Measurements from ENCODE around the gene MAGI2. TPM values are rescaled to one million over a fixed set of nuclear protein-coding genes. Genes with fewer than 3 reads are reported as not detected.
A peak's percentile ranks its signal among the peaks of the same experiment; 100 is the strongest.

Gene MAGI2
- total RNA-seq, 2 experiments from 2014 or later: 0.03 to 0.17 TPM

- intact Hi-C loops (cut with micrococcal nuclease; ENCODE audit: unreplicated experiment): no loop called here
- Histone ChIP-seq H3K9me2 (ENCODE audit: insufficient read depth, low read length) (no peaks in the 10 kb centered on the region), H3K4me1 (ENCODE audit: insufficient read depth, low read length, poor library complexity, severe bottlenecking) (peaks cover 60% of the 10 kb centered on the region), H3K27ac (ENCODE audit: low read depth, low read length, poor library complexity, severe bottlenecking) (peak overlapping the region; percentile 32), H3K4me2 (ENCODE audit: low read length) (peak overlapping the region; percentile 64), H2AFZ (ENCODE audit: low read length) (peak overlapping the region; percentile 59), H3K9me3 (ENCODE audit: low read length) (no peaks in the 10 kb centered on the region), H4K20me1 (ENCODE audit: insufficient read depth, low read length) (no peaks in the 10 kb centered on the region), H3K79me2 (ENCODE audit: insufficient read depth, low read depth, low read length) (no peaks in the 10 kb centered on the region), H3K36me3 (ENCODE audit: insufficient read depth, low read length) (no peaks in the 10 kb centered on the region), H3K4me3 (ENCODE audit: low read depth, low read length, poor library complexity, severe bottlenecking) (peak overlapping the region; percentile 38)
- BruUV-seq (replicated peaks): no TSS peak
- CTCF ChIA-PET (ENCODE audit: unreplicated experiment): no interaction called here
- peak; percentile 64 for DNase-seq (ENCODE audit: low spot score)
- POLR2A ChIA-PET: interaction anchor here (0.6 to 1.6 kb wide), 8 partner anchors 10 to 1971 kb away, joined by 3 to 6 read pairs (median 3); no protein-coding TSS in a partner anchor
- TF ChIP-seq EZH2phosphoT487 (IDR thresholded peaks at IDR 0.05; ENCODE audit: borderline replicate concordance, low read depth, low read length) (no peak), CTCF (conservative IDR thresholded peaks at IDR 0.05; ENCODE audit: low read length) (no peak)
Measured at GRCh38 chr7:78264105-78264504, 1189.4 kb downstream of the MAGI2 start.

- ChIA-PET CTCF (ENCODE audit: unreplicated experiment) (no interaction called here), POLR2A (interaction anchor here (0.7 to 1.0 kb wide), 2 partner anchors 10 to 834 kb away, joined by 3 read pairs; no protein-coding TSS in a partner anchor)
- H3K36me3 ChIP-seq (ENCODE audit: insufficient read depth, low read length): no peaks in the 10 kb centered on the region
- H4K20me1 ChIP-seq (ENCODE audit: insufficient read depth, low read length): no peaks in the 10 kb centered on the region
- no peak overlapping the region for H3K4me3 ChIP-seq (ENCODE audit: low read depth, low read length, poor library complexity, severe bottlenecking)
- TF ChIP-seq EZH2phosphoT487 (IDR thresholded peaks at IDR 0.05; ENCODE audit: borderline replicate concordance, low read depth, low read length) (no peak), CTCF (conservative IDR thresholded peaks at IDR 0.05; ENCODE audit: low read length) (no peak)
- DNase-seq (ENCODE audit: low spot score): no peak
- intact Hi-C loops (cut with micrococcal nuclease; ENCODE audit: unreplicated experiment): no loop called here
- H2AFZ ChIP-seq (ENCODE audit: low read length): no peak overlapping the region
- BruUV-seq (replicated peaks): no TSS peak
- H3K9me3 ChIP-seq (ENCODE audit: low read length): no peaks in the 10 kb centered on the region
- H3K27ac ChIP-seq (ENCODE audit: low read depth, low read length, poor library complexity, severe bottlenecking): no peak overlapping the region
- no peaks in the 10 kb centered on the region for H3K9me2 ChIP-seq (ENCODE audit: insufficient read depth, low read length)
- no peak overlapping the region for H3K4me2 ChIP-seq (ENCODE audit: low read length)
- peaks cover 77% of the 10 kb centered on the region for H3K4me1 ChIP-seq (ENCODE audit: insufficient read depth, low read length, poor library complexity, severe bottlenecking)
- no peaks in the 10 kb centered on the region for H3K79me2 ChIP-seq (ENCODE audit: insufficient read depth, low read depth, low read length)
Measured at GRCh38 chr7:78261739-78262138, 1191.7 kb downstream of the MAGI2 start.

- BruUV-seq (replicated peaks): no TSS peak
- no peak for DNase-seq (ENCODE audit: low spot score)
- no peaks in the 10 kb centered on the region for H3K9me3 ChIP-seq (ENCODE audit: low read length)
- POLR2A ChIA-PET: interaction anchor here (0.7 kb wide), 1 partner anchor 833 kb away, joined by 3 read pairs; no protein-coding TSS in a partner anchor
- H3K4me2 ChIP-seq (ENCODE audit: low read length): no peak overlapping the region
- H3K79me2 ChIP-seq (ENCODE audit: insufficient read depth, low read depth, low read length): no peaks in the 10 kb centered on the region
- H3K4me1 ChIP-seq (ENCODE audit: insufficient read depth, low read length, poor library complexity, severe bottlenecking): peaks cover 81% of the 10 kb centered on the region
- CTCF ChIA-PET (ENCODE audit: unreplicated experiment): no interaction called here
- intact Hi-C loops (cut with micrococcal nuclease; ENCODE audit: unreplicated experiment): no loop called here
- H3K4me3 ChIP-seq (ENCODE audit: low read depth, low read length, poor library complexity, severe bottlenecking): no peak overlapping the region
- no peaks in the 10 kb centered on the region for H3K9me2 ChIP-seq (ENCODE audit: insufficient read depth, low read length)
- peak overlapping the region; percentile 8; the same call in 1 of the 2 replicates for H2AFZ ChIP-seq (ENCODE audit: low read length)
- no peaks in the 10 kb centered on the region for H4K20me1 ChIP-seq (ENCODE audit: insufficient read depth, low read length)
- TF ChIP-seq EZH2phosphoT487 (IDR thresholded peaks at IDR 0.05; ENCODE audit: borderline replicate concordance, low read depth, low read length): no peak
- no peak for TF ChIP-seq CTCF (conservative IDR thresholded peaks at IDR 0.05; ENCODE audit: low read length)
- no peak overlapping the region for H3K27ac ChIP-seq (ENCODE audit: low read depth, low read length, poor library complexity, severe bottlenecking)
- no peaks in the 10 kb centered on the region for H3K36me3 ChIP-seq (ENCODE audit: insufficient read depth, low read length)
Measured at GRCh38 chr7:78261302-78261701, 1192.2 kb downstream of the MAGI2 start.
